MCF 10A (cell line): ENCODE data around the gene HPCA. TPM values are rescaled to one million over a fixed set of nuclear protein-coding genes. Genes with fewer than 3 reads are reported as not detected.

Source experiments
- BruUV-seq: library from RNA; stranded (reverse); fragments of 400-500 nt; replicated peaks from 2 replicates; lab custom pipeline; 2021; lab: Mats Ljungman, UMichigan
- CTCF ChIA-PET: fragments of 300-600 bp; sonication (Branson Sonifier 250); formaldehyde crosslinking; extraction: SDS; loops from one replicate; lab custom pipeline; 2021; ENCODE audit warnings: antibody characterized with exemption, inconsistent platforms; lab: Yijun Ruan, JAX
- POLR2A ChIA-PET: fragments of 300-600, 350-650 bp; sonication (Branson Sonifier 250); formaldehyde crosslinking; extraction: SDS; loops from one replicate; lab custom pipeline; 2020; ENCODE audit warnings: antibody characterized with exemption, inconsistent platforms; lab: Yijun Ruan, JAX
- DNase-seq: peaks from one replicate; pipeline ENCODE4 v3.0.0-alpha.2; 2018; ENCODE audit not compliant: unreplicated experiment
- H3K27ac Mint-ChIP-seq: one replicate; pipeline ENCODE4 v1.8.0; 2022; ENCODE audit warnings: mild to moderate bottlenecking, low read depth, mixed read lengths; ENCODE audit not compliant: unreplicated experiment
- H3K27me3 Mint-ChIP-seq: one replicate; pipeline ENCODE4 v1.8.0; 2022; ENCODE audit warnings: mixed read lengths; ENCODE audit not compliant: insufficient read depth, unreplicated experiment
- H3K36me3 Mint-ChIP-seq: one replicate; pipeline ENCODE4 v1.8.0; 2022; ENCODE audit warnings: mild to moderate bottlenecking, moderate library complexity, mixed read lengths; ENCODE audit not compliant: insufficient read depth, unreplicated experiment
- H3K4me1 Mint-ChIP-seq: one replicate; pipeline ENCODE4 v1.8.0; 2022; ENCODE audit warnings: mixed read lengths; ENCODE audit not compliant: insufficient read depth, unreplicated experiment
- H3K4me3 Mint-ChIP-seq: one replicate; pipeline ENCODE4 v1.8.0; 2022; ENCODE audit warnings: mild to moderate bottlenecking, moderate library complexity, mixed read lengths; ENCODE audit not compliant: unreplicated experiment
- H3K9me3 Mint-ChIP-seq: one replicate; pipeline ENCODE4 v1.8.0; 2022; ENCODE audit warnings: mixed read lengths; ENCODE audit not compliant: unreplicated experiment
- intact Hi-C: fragments of 100-400 bp; cut with micrococcal nuclease; formaldehyde crosslinking; loops from 2 replicates; pipeline ENCODE4 v1.14.1; 2022
- total RNA-seq: library from RNA; stranded (reverse); gene quantifications from 2 replicates; pipeline ENCODE4 v1.2.3, GENCODE V29; 2022
- TF ChIP-seq, protein P1 (sequence below): fragments of 200-600 bp; IDR thresholded peaks from one replicate; pipeline ENCODE4 v1.8.0; 2022; ENCODE audit warnings: antibody characterized with exemption, mild to moderate bottlenecking; ENCODE audit not compliant: unreplicated experiment

Gene HPCA
- total RNA-seq, 1 experiment from 2014 or later, result not detected

DNA sequence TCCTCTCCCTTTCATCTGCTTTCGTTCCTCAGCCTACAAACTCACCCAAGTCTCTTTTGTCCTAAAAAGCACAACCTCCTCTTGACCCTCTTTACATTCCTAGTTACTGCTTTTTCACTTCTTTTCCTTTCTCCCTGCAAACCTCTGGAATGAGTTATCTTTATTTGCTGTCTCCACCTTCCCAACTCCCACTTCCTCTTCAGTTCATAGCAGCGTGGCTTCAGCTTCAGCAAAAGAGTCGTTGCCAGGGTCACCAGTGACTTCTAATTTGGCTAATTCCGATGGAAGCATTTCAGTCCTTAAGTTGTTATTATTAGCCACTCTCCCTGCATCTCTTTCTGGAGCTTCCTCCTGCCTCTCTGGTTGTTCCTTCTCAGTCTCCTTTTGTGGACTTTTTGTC, 21.1 kb downstream of the HPCA start:
- BruUV-seq, result no TSS peak
- H3K27me3 Mint-ChIP-seq, result no peaks in the 10 kb centered on the region
- no peaks in the 10 kb centered on the region for H3K9me3 Mint-ChIP-seq
- H3K36me3 Mint-ChIP-seq, result no peaks in the 10 kb centered on the region
- ChIA-PET POLR2A (no interaction called here), CTCF (interaction anchor here (0.5 to 1.4 kb wide), 2 partner anchors 9 to 506 kb away, joined by 3 read pairs; no protein-coding TSS in a partner anchor)
- no peaks in the 10 kb centered on the region for H3K4me1 Mint-ChIP-seq
- no peak overlapping the region for H3K27ac Mint-ChIP-seq
- DNase-seq, result no peak
- no peak overlapping the region for H3K4me3 Mint-ChIP-seq
- intact Hi-C loops, result no loop called here
- TF ChIP-seq, protein P1, sequence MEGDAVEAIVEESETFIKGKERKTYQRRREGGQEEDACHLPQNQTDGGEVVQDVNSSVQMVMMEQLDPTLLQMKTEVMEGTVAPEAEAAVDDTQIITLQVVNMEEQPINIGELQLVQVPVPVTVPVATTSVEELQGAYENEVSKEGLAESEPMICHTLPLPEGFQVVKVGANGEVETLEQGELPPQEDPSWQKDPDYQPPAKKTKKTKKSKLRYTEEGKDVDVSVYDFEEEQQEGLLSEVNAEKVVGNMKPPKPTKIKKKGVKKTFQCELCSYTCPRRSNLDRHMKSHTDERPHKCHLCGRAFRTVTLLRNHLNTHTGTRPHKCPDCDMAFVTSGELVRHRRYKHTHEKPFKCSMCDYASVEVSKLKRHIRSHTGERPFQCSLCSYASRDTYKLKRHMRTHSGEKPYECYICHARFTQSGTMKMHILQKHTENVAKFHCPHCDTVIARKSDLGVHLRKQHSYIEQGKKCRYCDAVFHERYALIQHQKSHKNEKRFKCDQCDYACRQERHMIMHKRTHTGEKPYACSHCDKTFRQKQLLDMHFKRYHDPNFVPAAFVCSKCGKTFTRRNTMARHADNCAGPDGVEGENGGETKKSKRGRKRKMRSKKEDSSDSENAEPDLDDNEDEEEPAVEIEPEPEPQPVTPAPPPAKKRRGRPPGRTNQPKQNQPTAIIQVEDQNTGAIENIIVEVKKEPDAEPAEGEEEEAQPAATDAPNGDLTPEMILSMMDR, result no peak

DNA sequence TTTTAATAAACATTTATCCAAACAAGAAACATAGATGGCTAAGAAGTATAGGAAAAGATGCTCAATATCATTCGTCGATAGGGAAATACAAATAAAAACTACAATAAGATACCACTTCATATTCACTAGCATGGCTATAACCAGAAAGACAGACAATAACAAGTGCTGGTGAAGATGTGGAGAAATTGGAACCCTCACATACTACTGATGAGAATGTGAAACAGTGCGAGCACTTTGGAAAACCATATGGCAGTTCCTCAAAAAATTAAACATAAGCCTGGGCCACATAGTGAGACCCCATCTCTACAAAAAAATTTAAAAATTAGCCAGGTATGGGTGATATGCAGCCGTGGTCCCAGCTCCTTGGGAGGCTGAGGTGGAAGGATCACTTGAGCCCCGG, 24.0 kb downstream of the HPCA start:
- Mint-ChIP-seq H3K9me3 (no peaks in the 10 kb centered on the region), H3K4me1 (no peaks in the 10 kb centered on the region), H3K27me3 (no peaks in the 10 kb centered on the region), H3K4me3 (no peak overlapping the region), H3K36me3 (no peaks in the 10 kb centered on the region), H3K27ac (no peak overlapping the region)
- intact Hi-C loops, result no loop called here
- TF ChIP-seq, protein P1, result no peak
- no TSS peak for BruUV-seq
- no peak for DNase-seq
- ChIA-PET CTCF (interaction anchor here (0.6 kb wide), 1 partner anchor 31 kb away, joined by 3 read pairs; no protein-coding TSS in a partner anchor), POLR2A (interaction anchor here (0.5 kb wide), 1 partner anchor 68 kb away, joined by 3 read pairs; no protein-coding TSS in a partner anchor)

DNA sequence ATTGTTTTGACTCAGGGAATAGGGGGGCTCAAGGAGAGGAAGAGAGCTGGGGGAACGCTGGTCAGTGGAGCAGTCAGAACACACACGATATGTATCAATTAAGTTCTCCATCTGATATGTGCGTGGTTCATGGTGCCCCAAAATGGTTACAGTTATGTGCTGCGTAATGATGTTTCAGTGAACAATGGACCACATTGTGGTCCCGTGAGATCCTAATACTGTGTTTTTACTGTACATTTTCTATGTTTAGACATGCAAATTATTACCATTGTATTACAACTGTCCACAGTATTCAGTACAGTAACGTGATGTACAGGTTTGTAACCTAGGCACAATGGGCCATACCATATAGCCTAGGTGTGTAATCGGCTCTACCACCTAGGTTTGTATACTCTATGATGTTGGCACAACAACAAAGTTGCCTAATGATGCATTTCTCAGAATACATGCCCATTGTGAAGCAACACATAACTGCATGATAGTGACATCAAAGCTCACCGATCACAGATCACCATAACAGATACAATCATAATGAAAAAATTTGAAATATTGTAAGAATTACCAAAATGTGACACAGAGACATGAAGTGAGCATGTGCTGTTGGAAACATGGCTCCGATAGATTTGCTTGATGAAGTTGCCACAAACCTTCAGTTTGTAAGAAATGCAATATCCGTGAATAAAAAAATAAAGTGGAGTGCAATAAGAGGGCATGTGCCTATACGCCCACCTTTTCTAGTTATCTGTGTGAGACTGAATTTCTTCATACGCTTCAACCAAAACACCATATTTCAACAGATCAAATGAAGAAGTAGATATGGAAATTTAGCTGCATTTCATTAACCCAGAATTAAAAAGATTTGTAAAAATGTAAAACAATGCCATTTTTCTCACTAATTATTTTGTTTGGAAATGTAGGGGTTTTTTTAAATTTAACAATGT, 29.7 kb downstream of the HPCA start:
- intact Hi-C loops, result no loop called here
- BruUV-seq, result no TSS peak
- Mint-ChIP-seq H3K36me3 (peaks cover 9% of the 10 kb centered on the region), H3K27ac (no peak overlapping the region), H3K4me1 (peaks cover 6% of the 10 kb centered on the region), H3K4me3 (no peak overlapping the region), H3K27me3 (no peaks in the 10 kb centered on the region), H3K9me3 (no peaks in the 10 kb centered on the region)
- no peak for DNase-seq
- ChIA-PET POLR2A (no interaction called here), CTCF (interaction anchor here (0.6 to 1.2 kb wide), 7 partner anchors 9 to 555 kb away, joined by 3 to 5 read pairs (median 3); no protein-coding TSS in a partner anchor)
- TF ChIP-seq, protein P1, result no peak

DNA sequence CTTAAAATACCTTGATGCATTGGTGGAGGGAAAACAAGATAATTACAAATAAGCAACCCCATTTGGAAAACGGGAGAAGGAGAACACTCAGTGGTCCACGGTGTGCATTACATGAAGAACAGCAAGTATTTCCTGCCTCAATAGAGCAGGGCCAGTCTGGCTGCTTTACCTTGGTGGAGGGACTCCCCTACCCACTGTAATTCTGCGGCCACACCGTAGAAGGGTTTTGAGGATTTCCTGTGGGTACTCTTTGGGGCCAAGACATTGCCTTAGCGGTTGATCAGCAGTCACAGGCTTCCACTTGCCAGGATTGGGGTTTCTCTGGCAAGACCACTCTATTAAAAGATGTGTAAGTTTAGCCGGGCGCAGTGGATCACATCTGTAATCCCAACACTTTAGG, 31.2 kb downstream of the HPCA start:
- ChIA-PET CTCF (interaction anchor here (0.6 to 1.2 kb wide), 2 partner anchors 90 to 170 kb away, joined by 3 read pairs; no protein-coding TSS in a partner anchor), POLR2A (no interaction called here)
- H3K4me1 Mint-ChIP-seq, result peaks cover 6% of the 10 kb centered on the region
- no peaks in the 10 kb centered on the region for H3K9me3 Mint-ChIP-seq
- no TSS peak for BruUV-seq
- no peak overlapping the region for H3K27ac Mint-ChIP-seq
- H3K27me3 Mint-ChIP-seq, result no peaks in the 10 kb centered on the region
- peaks cover 9% of the 10 kb centered on the region for H3K36me3 Mint-ChIP-seq
- H3K4me3 Mint-ChIP-seq, result no peak overlapping the region
- DNase-seq, result no peak
- intact Hi-C loops, result no loop called here
- TF ChIP-seq, protein P1, result no peak
